A549 (cell line): ENCODE measurements around the gene CHRND. TPM values are rescaled to one million over a fixed set of nuclear protein-coding genes. Genes with fewer than 3 reads are reported as not detected.

Source experiments
- ATAC-seq, 2 experiments: fragments of 200-7000 bp in 1 of 2; fragments of >200 bp in 1 of 2; cut with Nextera tagmentation in 1 of 2; cut with Tn5 transposase in 1 of 2; 3 replicates each; pipeline versions ENCODE4 v1.8.0 to v1.9.1; 2018 to 2020; ENCODE audit warnings: mild to moderate bottlenecking in 1 of 2, moderate library complexity in 1 of 2
- CTCF ChIA-PET: fragments of 300-600 bp; sonication (Branson Sonifier 250); formaldehyde crosslinking; extraction: SDS; loops from one replicate; lab custom pipeline; 2021; ENCODE audit warnings: antibody characterized with exemption, inconsistent platforms; lab: Yijun Ruan, JAX
- POLR2A ChIA-PET: fragments of 350-600 bp; formaldehyde crosslinking; extraction: SDS; loops from one replicate; lab custom pipeline; 2021; ENCODE audit warnings: antibody characterized with exemption, inconsistent platforms; lab: Yijun Ruan, JAX
- DNase-seq, 2 experiments: peaks; one replicate each; pipeline versions ENCODE4 v3.0.0 to v3.0.0-alpha.2; 2011 to 2016; ENCODE audit warnings: low read depth in 1 of 2, low spot score in 1 of 2
- FAIRE-seq: peaks from 2 replicates; lab custom pipeline; 2011; peaks lifted over from hg19 to GRCh38; lab: Jason Lieb, UNC
- H3K27ac ChIP-seq, 2 experiments: fragments of >200 bp; sonication (Bioruptor Twin); formaldehyde crosslinking; 3 replicates each; pipeline ENCODE4 v1.5.1; 2016 to 2017
- H3K4me1 ChIP-seq: fragments of >200 bp; sonication (Bioruptor Twin); formaldehyde crosslinking; 3 replicates; pipeline ENCODE4 v1.6.1; 2016
- H3K4me2 ChIP-seq: fragments of >200 bp; sonication (Bioruptor Twin); formaldehyde crosslinking; 3 replicates; pipeline ENCODE4 v1.6.1; 2016
- H3K4me3 ChIP-seq: fragments of >200 bp; sonication (Bioruptor Twin); formaldehyde crosslinking; 3 replicates; pipeline ENCODE4 v1.5.1; 2016
- H3K9me3 ChIP-seq: fragments of >200 bp; sonication (Bioruptor Twin); formaldehyde crosslinking; 3 replicates; pipeline ENCODE4 v1.6.1; 2016
- ATOH8 ChIP-seq: fragments of 250-450 bp; sonication (Bioruptor Pico); IDR thresholded peaks from 2 replicates; pipeline ENCODE4 v1.5.0; 2020; ENCODE audit warnings: low read depth, mild to moderate bottlenecking, moderate library complexity
- BCL3 ChIP-seq: fragments of >200 bp; sonication (Bioruptor Twin); formaldehyde crosslinking; IDR thresholded peaks from 3 replicates; pipeline ENCODE4 v1.6.1; 2016
- BHLHE40 ChIP-seq: IDR thresholded peaks from 2 replicates; pipeline ENCODE4 v1.6.1; 2012; ENCODE audit warnings: low read depth, low read length, inconsistent platforms
- CTCF ChIP-seq: fragments of >200 bp; sonication (Bioruptor Twin); formaldehyde crosslinking; IDR thresholded peaks from 3 replicates; pipeline ENCODE4 v1.5.1; 2016
- E2F6 ChIP-seq: IDR thresholded peaks from 2 replicates; pipeline ENCODE4 v1.6.1; 2012; ENCODE audit warnings: low read depth, borderline replicate concordance
- EHMT2 ChIP-seq: fragments of 200-600 bp; sonication (generic); IDR thresholded peaks from 2 replicates; pipeline ENCODE4 v1.6.1; 2016; ENCODE audit warnings: antibody characterized with exemption, low read depth, mild to moderate bottlenecking, moderate library complexity
- ELK1 ChIP-seq: fragments of 150-350 bp; IDR thresholded peaks from 2 replicates; pipeline ENCODE4 v1.6.1; 2014; ENCODE audit warnings: low read depth, mild to moderate bottlenecking, low read length
- FOSL2 ChIP-seq, 2 experiments: fragments of 450-650 bp in 1 of 2; fragments of >200 bp in 1 of 2; sonication (Bioruptor Twin) in 1 of 2; formaldehyde crosslinking; IDR thresholded peaks; 2 replicates each; pipeline versions ENCODE4 v1.5.0 to v1.6.1; 2016 to 2020; ENCODE audit warnings: mild to moderate bottlenecking in 1 of 2, moderate library complexity in 1 of 2
- FOXS1 ChIP-seq: fragments of 250-450 bp; sonication (Bioruptor Pico); IDR thresholded peaks from 2 replicates; pipeline ENCODE4 v1.5.0; 2020; ENCODE audit warnings: mild to moderate bottlenecking, moderate library complexity
- HDAC2 ChIP-seq: fragments of 200-600 bp; sonication (generic); IDR thresholded peaks from 2 replicates; pipeline ENCODE4 v1.6.1; 2016
- HOXB13 ChIP-seq: fragments of 250-450 bp; sonication (Bioruptor Pico); IDR thresholded peaks from 2 replicates; pipeline ENCODE4 v1.5.0; 2020; ENCODE audit warnings: low read depth, mild to moderate bottlenecking, moderate library complexity
- HOXB5 ChIP-seq: fragments of 250-450 bp; sonication (Bioruptor Pico); IDR thresholded peaks from 2 replicates; pipeline ENCODE4 v1.5.0; 2020; ENCODE audit warnings: mild to moderate bottlenecking, moderate library complexity
- MAZ ChIP-seq: fragments of 150-350 bp; IDR thresholded peaks from 2 replicates; pipeline ENCODE4 v1.6.1; 2014; ENCODE audit warnings: antibody characterized with exemption, low read depth, low read length, borderline replicate concordance
- MYC ChIP-seq: IDR thresholded peaks from 2 replicates; pipeline ENCODE4 v1.6.1; 2012; ENCODE audit warnings: mild to moderate bottlenecking, inconsistent platforms, low read length, improper control_type of control experiment, borderline replicate concordance
- NFE2L2 ChIP-seq: fragments of 150-350 bp; conservative IDR thresholded peaks from 2 replicates; pipeline ENCODE4 v1.6.1; 2014; ENCODE audit warnings: low read length
- NR3C1 ChIP-seq: fragments of >200 bp; sonication (Bioruptor Twin); formaldehyde crosslinking; IDR thresholded peaks from 3 replicates; pipeline ENCODE4 v1.6.1; 2017
- PHF8 ChIP-seq: fragments of 200-600 bp; sonication (generic); IDR thresholded peaks from 2 replicates; pipeline ENCODE4 v1.6.1; 2016; ENCODE audit warnings: low read depth, mild to moderate bottlenecking, antibody characterized with exemption, moderate library complexity, borderline replicate concordance
- POLR2AphosphoS2 ChIP-seq: conservative IDR thresholded peaks from 2 replicates; pipeline ENCODE4 v1.6.1; 2012; ENCODE audit warnings: low read length, improper control_type of control experiment, inconsistent platforms
- RAD21 ChIP-seq, 2 experiments: fragments of >200 bp in 1 of 2; sonication (Bioruptor Twin) in 1 of 2; formaldehyde crosslinking in 1 of 2; IDR thresholded peaks in 1 of 2; conservative IDR thresholded peaks in 1 of 2; 2 replicates in 1 of 2; 3 replicates in 1 of 2; pipeline ENCODE4 v1.6.1; 2012 to 2018; ENCODE audit warnings: inconsistent platforms in 1 of 2
- RARB ChIP-seq: fragments of 250-450 bp; sonication (Bioruptor Pico); IDR thresholded peaks from 2 replicates; pipeline ENCODE4 v1.8.0; 2021; ENCODE audit warnings: mild to moderate bottlenecking, moderate library complexity
- REST ChIP-seq: fragments of 200-600 bp; sonication (generic); IDR thresholded peaks from 2 replicates; pipeline ENCODE4 v1.6.1; 2016; ENCODE audit warnings: antibody characterized with exemption, mild to moderate bottlenecking, moderate library complexity
- RNF2 ChIP-seq: fragments of 200-600 bp; sonication (generic); IDR thresholded peaks from 2 replicates; pipeline ENCODE4 v1.6.1; 2016; ENCODE audit warnings: low read depth, mild to moderate bottlenecking, antibody characterized with exemption, moderate library complexity, borderline replicate concordance
- SMC3 ChIP-seq: fragments of >200 bp; sonication (Bioruptor Twin); formaldehyde crosslinking; IDR thresholded peaks from 3 replicates; pipeline ENCODE4 v1.6.1; 2018; ENCODE audit warnings: inconsistent platforms
- SREBF2 ChIP-seq: fragments of 450-650 bp; IDR thresholded peaks from 2 replicates; pipeline ENCODE4 v1.6.1; 2014; ENCODE audit warnings: mild to moderate bottlenecking, moderate library complexity
- USF2 ChIP-seq: fragments of 450-650 bp; IDR thresholded peaks from 2 replicates; pipeline ENCODE4 v1.6.1; 2014; ENCODE audit warnings: antibody characterized with exemption
- ZC3H11A ChIP-seq: fragments of 450-650 bp; IDR thresholded peaks from 2 replicates; pipeline ENCODE4 v1.6.1; 2014; ENCODE audit warnings: antibody characterized with exemption, mild to moderate bottlenecking
- ZSCAN20 ChIP-seq: fragments of 250-450 bp; sonication (Bioruptor Pico); IDR thresholded peaks from 2 replicates; pipeline ENCODE4 v1.8.0; 2022; ENCODE audit warnings: mild to moderate bottlenecking, moderate library complexity
- WGBS: methylation state at CpG from one replicate; pipeline ENCODE4 v1.1.6; 2017; ENCODE audit errors: missing lambda C conversion rate; 5-methylcytosine and 5-hydroxymethylcytosine counted together
- polyA plus RNA-seq, 4 experiments: library from polyadenylated mRNA; depleted of rRNA in 3 of 4; stranded (reverse); fragments of >200 nt; fragmentation: RNase III in 1 of 4; extraction: RNeasy Plus Mini Kit Qiagen cat#74134 plus additional on column Dnase treatment in 1 of 4; gene quantifications; 2 replicates in 3 of 4; 3 replicates in 1 of 4; pipeline ENCODE4 v1.2.3, GENCODE V29; 2011 to 2017

Gene CHRND
- polyA plus RNA-seq, 2 of the 4 experiments (the other 2 are of a cell fraction): not detected

- Histone ChIP-seq H3K27ac (peak overlapping the region; percentile 49 to 87; a peak in 5 of 6 replicates), H3K4me1 (peaks cover 17% of the 10 kb centered on the region; the same call in 1 of the 3 replicates), H3K9me3 (no peaks in the 10 kb centered on the region), H3K4me2 (peak overlapping the region; percentile 93), H3K4me3 (peak overlapping the region; percentile 45)
- under 1% methylated on average over 13 of the region's 75 CpGs for WGBS
- FAIRE-seq (no peak), ATAC-seq (peak; percentile 69 to 82), DNase-seq (peak; percentile 78 to 88)
- POLR2A ChIA-PET: interaction anchor here (0.6 to 2.6 kb wide), 3 partner anchors 27 to 623 kb away, joined by 3 to 13 read pairs (median 3); partner anchors contain the start of genes EIF4E2 and TIGD1
- CTCF ChIA-PET: interaction anchor here (0.5 to 8.2 kb wide), 35 partner anchors 8 to 1728 kb away, joined by 3 to 107 read pairs (median 4); no protein-coding TSS in a partner anchor
- TF ChIP-seq NFE2L2 (no peak), CTCF (peak; percentile 58), USF2 (no peak), RARB (no peak), ATOH8 (CRISPR knock-in tag) (no peak), ZC3H11A (no peak), SMC3 (peak; percentile 23; the same call in 1 of the 3 replicates), PHF8 (no peak), HOXB13 (CRISPR knock-in tag) (no peak), BHLHE40 (no peak), FOXS1 (CRISPR knock-in tag) (no peak), MAZ (no peak), E2F6 (peak; percentile 20; the same call in 1 of the 2 replicates), SREBF2 (no peak), MYC (no peak), NR3C1 (no peak), ELK1 (no peak), POLR2AphosphoS2 (no peak), REST (no peak), RNF2 (no peak), BCL3 (no peak), FOSL2 (IDR thresholded peaks at IDR 0.05) (no peak), FOSL2 (CRISPR knock-in tag; IDR thresholded peaks at IDR 0.05) (no peak), HDAC2 (no peak; the same call in none of the 2 replicates), RAD21 (conservative IDR thresholded peaks at IDR 0.05 in 1 of 2, IDR thresholded peaks at IDR 0.05 in 1 of 2) (peak in 1 of 2 experiments; percentile 27; a peak in 1 of 5 replicates), ZSCAN20 (CRISPR knock-in tag) (no peak), HOXB5 (CRISPR knock-in tag) (no peak), EHMT2 (no peak)
Observed at GRCh38 chr2:232523682-232524597, 2.0 kb upstream of the CHRND start.
